Stimulated activated CD4-positive, alpha-beta T cell treated with anti-CD3 and anti-CD28 coated beads, Interleukin-1b, Interleukin-23, amount 100 ng/mL, for 4 hours (primary cell): ENCODE measurements around the gene LAMB4.

Experiments
- DNase-seq, 2 donors: peaks; one replicate each; pipeline ENCODE4 v3.0.0-alpha.2; 2020; ENCODE audit warnings: low read depth in 2 of 2

The LAMB4 gene

GRCh38 chr7:108083980-108084379, 46.2 kb downstream of the LAMB4 start:
- no peak for DNase-seq

- DNase-seq: no peak
These were observed 50.2 kb downstream of the LAMB4 start for GRCh38 chr7:108079648-108080591.

GRCh38 chr7:108079276-108079647, 50.9 kb downstream of the LAMB4 start:
- DNase-seq: no peak

GRCh38 chr7:108078691-108079090, 51.5 kb downstream of the LAMB4 start:
- no peak for DNase-seq

GRCh38 chr7:108078211-108078673, 51.9 kb downstream of the LAMB4 start:
- DNase-seq: no peak

GRCh38 chr7:108077709-108078108, 52.5 kb downstream of the LAMB4 start:
- DNase-seq: no peak

- no peak for DNase-seq
These were observed 54.0 kb downstream of the LAMB4 start for GRCh38 chr7:108076156-108076555.

GRCh38 chr7:108073305-108074070, 56.7 kb downstream of the LAMB4 start:
- DNase-seq: no peak

- DNase-seq: no peak
These were observed 57.4 kb downstream of the LAMB4 start for GRCh38 chr7:108072739-108073138.

- DNase-seq: no peak
These were observed 58.0 kb downstream of the LAMB4 start for GRCh38 chr7:108072116-108072515.

GRCh38 chr7:108071551-108071950, 58.6 kb downstream of the LAMB4 start:
- no peak for DNase-seq

- no peak for DNase-seq
These were observed 60.5 kb downstream of the LAMB4 start for GRCh38 chr7:108069646-108070045.

GRCh38 chr7:108067844-108068243, 62.3 kb downstream of the LAMB4 start:
- no peak for DNase-seq

GRCh38 chr7:108066486-108066885, 63.7 kb downstream of the LAMB4 start:
- no peak for DNase-seq

GRCh38 chr7:108063520-108063933, 66.6 kb downstream of the LAMB4 start:
- DNase-seq: no peak

GRCh38 chr7:108062250-108063014, 67.7 kb downstream of the LAMB4 start:
- no peak for DNase-seq

GRCh38 chr7:108059526-108059925, 70.6 kb downstream of the LAMB4 start:
- DNase-seq: no peak

GRCh38 chr7:108057951-108058481, 72.1 kb downstream of the LAMB4 start:
- DNase-seq: no peak

- DNase-seq: no peak
These were observed 74.5 kb downstream of the LAMB4 start for GRCh38 chr7:108055611-108056021.

GRCh38 chr7:108054537-108054936, 75.6 kb downstream of the LAMB4 start:
- no peak for DNase-seq

GRCh38 chr7:108053250-108053649, 76.9 kb downstream of the LAMB4 start:
- DNase-seq: no peak

- no peak for DNase-seq
These were observed 78.7 kb downstream of the LAMB4 start for GRCh38 chr7:108051454-108051853.
